Head of caudate nucleus (tissue), 42 donors: ENCODE results near the gene VAC14.
"Not testable (repeated sequence)": the region's sequence is repeated elsewhere in the genome, so short reads cannot be mapped to it uniquely, and the experiment has no call there.

Experiments used
- DNase-seq, 42 donors: peaks; one replicate each; pipeline versions ENCODE4 v3.0.0 to v3.0.0-alpha.2; 2020 to 2021; ENCODE audit warnings: mixed read lengths in 7 of 42
- intact Hi-C: fragments of 100-400 bp; cut with DNase I; formaldehyde crosslinking; loops from one replicate; pipeline ENCODE4 v1.15.0; 2022

The VAC14 gene

DNA sequence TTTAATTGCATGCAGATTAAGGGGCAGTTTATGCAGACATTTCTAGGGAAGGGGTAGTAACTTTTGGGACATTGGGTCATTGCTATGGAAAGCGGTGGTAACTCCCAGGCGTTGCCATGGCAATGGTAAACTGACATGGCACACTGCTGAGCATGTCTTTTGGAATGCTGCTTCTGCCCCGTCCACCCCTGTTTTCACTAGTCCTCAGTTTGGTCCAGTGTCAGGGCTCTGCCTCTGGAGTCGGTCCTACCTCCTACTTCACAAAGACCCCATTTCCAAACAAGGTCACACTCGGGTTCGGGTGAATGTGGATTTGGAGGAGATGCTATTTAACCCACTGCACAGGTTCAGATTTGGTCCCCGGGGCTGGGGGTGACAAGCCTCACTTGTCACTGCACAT, 151.7 kb downstream of the VAC14 start:
- DNase-seq = no peak
- intact Hi-C loops = no loop called here

DNA sequence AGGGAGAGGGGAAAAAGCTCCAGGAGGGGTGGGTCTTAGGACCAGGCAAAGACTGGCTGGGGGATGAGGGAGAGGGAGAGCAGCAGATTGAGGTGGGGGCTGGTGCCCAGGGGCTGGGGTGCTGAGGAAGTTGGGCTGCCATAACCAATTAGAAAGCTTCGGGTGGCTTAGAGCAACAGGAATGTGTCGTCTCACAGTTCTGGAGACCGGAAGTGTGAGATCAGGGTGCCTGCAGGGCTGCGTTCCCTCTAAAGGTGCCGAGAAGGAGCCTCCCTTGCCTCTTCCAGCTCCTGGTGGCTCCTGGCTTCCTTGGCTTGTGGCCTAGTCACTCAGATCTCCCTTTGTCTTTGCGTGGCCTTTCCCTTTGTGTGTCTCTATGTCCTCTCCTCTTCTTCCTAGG, 152.4 kb downstream of the VAC14 start:
- intact Hi-C loops = no loop called here
- DNase-seq = no peak

DNA sequence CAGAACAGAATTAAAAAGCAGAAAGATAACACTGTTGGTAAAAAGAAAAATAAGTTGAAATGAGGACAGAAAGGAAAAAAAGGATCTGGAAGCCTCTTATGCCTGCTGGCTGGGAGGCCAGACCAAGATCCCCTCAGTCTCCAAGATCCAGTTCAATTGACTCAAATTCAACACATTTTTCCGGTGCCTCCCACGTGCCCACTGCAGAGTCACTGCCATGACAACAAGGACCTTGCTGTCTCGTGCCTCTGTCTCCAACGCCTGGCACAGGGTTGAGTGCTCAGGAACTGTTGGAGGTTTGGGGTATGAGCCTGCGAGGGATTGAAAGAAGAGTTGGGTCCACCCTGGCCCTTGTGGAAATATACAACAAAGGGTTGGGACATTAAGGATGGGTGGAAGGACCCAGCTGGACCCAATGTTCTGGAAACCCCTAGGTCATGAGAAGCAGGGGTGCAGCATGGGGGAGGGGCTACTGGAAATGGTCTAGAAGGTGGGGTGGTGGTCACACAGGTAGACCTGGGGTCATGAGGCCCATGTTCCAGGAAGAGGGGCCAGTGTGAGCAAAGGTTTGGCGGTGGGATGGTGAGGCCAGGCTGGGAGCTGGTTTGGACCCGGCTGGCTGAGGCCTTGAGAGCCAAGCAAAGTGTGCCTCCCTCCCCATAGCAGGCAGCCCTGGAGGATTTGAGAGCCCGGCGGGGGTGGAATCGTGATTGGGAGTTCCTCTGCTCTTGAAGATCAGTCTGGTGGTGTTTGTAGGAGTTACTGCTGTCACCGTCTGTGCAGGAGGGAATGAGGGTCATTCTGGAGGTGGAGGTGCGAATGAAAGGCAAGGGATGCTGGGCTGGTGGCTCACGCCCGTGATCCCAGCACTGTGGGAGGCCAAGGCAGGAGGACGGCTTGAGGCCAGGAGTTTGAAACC, 153.3 kb downstream of the VAC14 start:
- DNase-seq = peak in 36 of 42 donors; percentile 29 to 85 (median 62)
- intact Hi-C loops = no loop called here

DNA sequence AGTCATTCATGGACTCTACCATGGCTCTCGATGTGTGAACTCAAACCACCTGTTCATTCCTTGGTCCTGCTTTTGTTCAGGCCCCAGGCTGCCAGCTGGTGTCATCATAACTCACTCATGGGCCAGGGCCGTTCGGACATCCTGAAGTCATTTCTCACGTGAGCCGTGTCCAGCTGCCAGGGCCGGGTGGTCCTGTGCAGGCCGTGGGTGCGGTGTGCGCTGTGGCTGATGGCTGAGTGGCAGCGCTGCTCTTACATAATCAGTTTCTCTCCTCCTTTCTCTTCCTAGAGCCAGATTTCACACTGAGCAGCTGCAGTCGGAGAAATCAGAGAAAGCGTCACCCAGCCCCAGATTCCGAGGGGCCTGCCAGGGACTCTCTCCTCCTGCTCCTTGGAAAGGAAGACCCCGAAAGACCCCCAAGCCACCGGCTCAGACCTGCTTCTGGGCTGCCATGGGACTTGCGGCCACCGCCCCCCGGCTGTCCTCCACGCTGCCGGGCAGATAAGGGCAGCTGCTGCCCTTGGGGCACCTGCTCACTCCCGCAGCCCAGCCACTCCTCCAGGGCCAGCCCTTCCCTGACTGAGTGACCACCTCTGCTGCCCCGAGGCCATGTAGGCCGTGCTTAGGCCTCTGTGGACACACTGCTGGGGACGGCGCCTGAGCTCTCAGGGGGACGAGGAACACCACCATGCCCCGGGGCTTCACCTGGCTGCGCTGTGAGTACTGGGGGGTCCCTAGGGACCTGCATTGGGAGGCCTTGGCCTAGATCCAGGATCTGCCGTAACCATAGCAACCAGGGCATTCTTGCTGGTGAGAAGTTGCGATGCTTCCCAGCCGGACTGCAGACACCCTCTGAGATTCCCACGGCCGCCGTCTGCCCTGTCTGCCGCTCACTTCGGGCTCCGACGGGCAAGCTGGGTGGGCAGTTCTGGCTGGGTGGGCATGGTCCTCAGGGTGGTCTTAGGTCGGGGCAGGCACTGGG, 154.4 kb downstream of the VAC14 start, which contains the start of gene IL34:
Gene IL34, plus strand, starts transcription at position 300 of the 982 bp plus-strand sequence. Its CDS starts 389 bp downstream, at position 689.
- intact Hi-C loops = no loop called here
- peak in 30 of 42 donors; percentile 22 to 79 (median 52) for DNase-seq

DNA sequence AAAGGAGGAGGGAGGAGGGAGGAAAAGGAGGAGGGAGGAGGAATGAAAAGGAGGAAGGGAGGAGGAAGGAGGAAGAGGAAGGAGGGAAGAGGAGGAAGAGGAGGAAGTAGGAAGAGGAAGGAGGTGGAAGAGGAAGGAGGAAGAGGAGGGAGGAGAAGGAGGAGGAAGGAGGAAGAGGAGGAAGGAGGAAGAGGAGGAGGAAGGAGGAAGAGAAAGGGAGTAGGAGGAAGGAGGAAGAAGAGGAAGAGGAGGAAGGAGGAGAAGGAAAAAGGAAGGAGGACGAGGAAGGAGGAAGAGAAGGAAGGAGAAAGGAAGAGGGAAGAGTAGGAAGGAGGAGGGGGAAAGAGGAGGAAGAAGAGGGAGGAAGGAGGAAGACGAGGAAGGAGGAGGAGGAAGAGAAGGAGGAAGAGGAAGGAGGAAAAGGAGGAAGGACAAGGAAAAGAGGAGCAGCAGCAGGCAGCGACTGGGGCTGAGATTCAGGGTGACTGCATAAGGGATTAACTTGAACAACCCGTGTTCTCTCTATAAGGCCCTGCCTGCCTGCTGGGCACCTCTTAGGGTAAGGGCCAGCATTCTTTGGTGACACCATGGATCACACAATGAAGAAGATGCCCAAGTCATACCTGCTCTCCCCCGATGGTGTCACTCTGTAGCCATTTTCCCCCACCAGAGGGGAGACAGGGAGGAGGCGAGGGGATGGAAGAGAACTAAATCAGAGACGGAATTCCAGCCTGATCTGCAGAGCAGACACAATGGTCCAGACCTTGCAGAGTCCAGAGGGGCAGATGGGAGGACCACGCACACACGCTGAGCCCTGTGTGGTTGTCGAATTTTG, 156.0 kb downstream of the VAC14 start:
- no peak for DNase-seq
- intact Hi-C loops = no loop called here

DNA sequence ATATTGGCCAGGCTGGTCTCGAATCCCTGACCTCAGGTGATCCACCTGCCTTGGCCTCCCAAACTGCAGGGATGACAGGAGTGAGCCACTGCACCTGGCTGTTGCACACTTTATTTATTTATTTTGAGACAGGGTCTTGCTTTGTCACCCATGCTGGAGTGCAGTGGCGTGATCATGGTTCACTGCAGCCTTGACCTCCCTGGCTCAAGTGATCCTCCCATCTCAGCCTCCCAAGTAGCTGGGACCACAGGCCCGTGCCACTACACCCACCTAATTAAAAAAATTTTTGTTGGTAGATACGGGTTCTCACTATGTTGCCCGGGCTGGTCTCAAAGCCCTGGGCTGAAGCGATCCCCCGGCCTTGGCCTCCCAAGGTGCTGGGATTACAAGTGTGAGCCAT, 157.7 kb downstream of the VAC14 start:
- DNase-seq, intact Hi-C loops: not testable (repeated sequence)

DNA sequence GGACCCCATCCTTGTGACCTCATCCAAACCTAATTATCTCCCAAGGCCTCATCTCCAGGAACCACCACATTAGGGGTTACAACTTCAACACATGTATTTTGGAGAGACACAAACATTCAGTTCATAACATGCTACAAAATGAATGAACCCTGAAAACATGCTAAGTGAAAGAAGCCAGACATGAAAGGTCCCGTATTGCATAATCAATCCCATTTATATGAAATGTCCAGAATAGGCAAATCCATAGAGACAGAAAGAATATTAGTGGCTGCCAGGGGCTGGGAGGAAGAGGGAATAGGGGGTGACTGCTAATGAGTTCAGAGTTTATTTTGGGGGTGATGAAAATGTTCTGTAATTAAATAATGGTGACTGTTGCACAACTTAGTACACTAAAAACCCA, 158.3 kb downstream of the VAC14 start:
- intact Hi-C loops = no loop called here
- DNase-seq = no peak

DNA sequence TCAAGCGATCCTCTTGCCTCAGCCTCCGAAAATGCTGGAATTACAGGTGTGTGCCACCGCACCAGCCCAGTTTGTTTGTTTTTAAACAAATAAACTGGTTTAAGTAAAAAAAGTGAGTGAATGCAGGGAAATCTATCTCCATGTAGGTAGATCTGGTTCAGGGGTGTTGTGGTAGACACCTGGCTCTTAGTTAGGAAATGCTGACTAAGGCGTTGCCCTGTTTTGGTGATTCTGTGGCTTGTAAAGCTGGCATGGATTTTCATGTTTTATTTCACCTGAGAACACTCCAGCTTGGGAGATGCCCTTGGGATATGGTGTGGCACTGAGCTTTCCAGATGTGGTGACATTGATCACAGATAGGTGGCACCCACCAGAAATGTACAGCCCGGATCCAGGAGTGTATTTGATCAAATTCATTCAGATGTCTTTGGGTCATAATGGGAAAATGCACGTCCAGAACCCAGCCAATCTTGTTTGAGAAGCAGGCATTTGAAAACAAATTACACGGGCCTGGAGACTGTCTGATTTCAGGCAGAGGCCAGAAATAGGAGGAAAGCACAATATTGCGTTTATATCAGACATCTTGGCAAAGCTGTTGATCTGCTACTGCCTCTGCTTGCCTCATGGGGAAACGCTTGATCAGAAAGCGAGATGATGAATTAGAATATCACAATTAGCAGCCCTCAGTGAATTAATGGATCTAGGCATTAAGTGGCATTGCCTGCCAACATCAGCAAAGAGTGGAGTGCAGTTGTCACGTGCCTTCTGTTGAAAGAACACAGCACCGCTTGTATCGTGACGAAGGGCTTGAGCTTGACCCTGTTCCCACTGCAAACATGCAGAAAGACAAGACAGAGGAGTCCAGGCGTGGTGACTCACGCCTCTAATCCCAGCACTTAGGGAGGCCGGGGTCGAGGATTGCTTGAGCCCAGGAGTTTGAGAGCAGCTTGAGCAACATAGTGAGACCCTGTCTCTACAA, 161.9 kb downstream of the VAC14 start:
- intact Hi-C loops = no loop called here

More for the DNA sequence above, 161.9 kb downstream of the VAC14 start:
- DNase-seq = peak in 3 of 42 donors; percentile 22 to 54 (median 31)
